HG03039 (cell line): ENCODE measurements around the gene RLIM.
"Not testable (repeated sequence)": the region's sequence is repeated elsewhere in the genome, so short reads cannot be mapped to it uniquely, and the experiment has no call there.

Source experiments
- ATAC-seq: cut with Tn5 transposase; IDR thresholded peaks from one replicate; pipeline ENCODE4 v1.9.1; 2021; ENCODE audit warnings: mild to moderate bottlenecking, moderate library complexity; ENCODE audit not compliant: unreplicated experiment

The RLIM gene

GRCh38 chrX:74614093-74614909 lies at the start of gene RLIM:
Gene RLIM (minus strand): TSS chrX:74614624. CDS start chrX:74595977, 18,647 bp downstream.
- peak; percentile 97 for ATAC-seq

GRCh38 chrX:74656079-74656745 lies 41.8 kb upstream of the RLIM start:
- no peak for ATAC-seq

- ATAC-seq = not testable (repeated sequence)
These were observed 40.5 kb upstream of the RLIM start for GRCh38 chrX:74654953-74655352.

- ATAC-seq = no peak
These were observed 22.4 kb upstream of the RLIM start for GRCh38 chrX:74636749-74637314.

- no peak for ATAC-seq
These were observed 893 bp downstream of the RLIM start for GRCh38 chrX:74613370-74614092.

- no peak for ATAC-seq
These were observed 7.6 kb downstream of the RLIM start for GRCh38 chrX:74606799-74607198.

- no peak for ATAC-seq
These were observed 8.1 kb downstream of the RLIM start for GRCh38 chrX:74606342-74606741.

- ATAC-seq = no peak
These were observed 11.4 kb downstream of the RLIM start for GRCh38 chrX:74603040-74603439.

GRCh38 chrX:74602142-74602541 lies 12.3 kb downstream of the RLIM start:
- ATAC-seq = no peak

GRCh38 chrX:74593593-74593992 lies 20.8 kb downstream of the RLIM start:
- ATAC-seq = no peak

- ATAC-seq = no peak
These were observed 28.7 kb downstream of the RLIM start for GRCh38 chrX:74585766-74586165.

GRCh38 chrX:74579597-74580198 lies 34.7 kb downstream of the RLIM start:
- ATAC-seq = no peak

GRCh38 chrX:74578137-74578536 lies 36.3 kb downstream of the RLIM start:
- ATAC-seq = no peak

- no peak for ATAC-seq
These were observed 57.0 kb downstream of the RLIM start for GRCh38 chrX:74557378-74557777.

- no peak for ATAC-seq
These were observed 62.5 kb downstream of the RLIM start for GRCh38 chrX:74551934-74552333.

GRCh38 chrX:74550295-74550802 lies 64.1 kb downstream of the RLIM start:
- no peak for ATAC-seq

- ATAC-seq = no peak
These were observed 67.4 kb downstream of the RLIM start for GRCh38 chrX:74546984-74547383.

- no peak for ATAC-seq
These were observed 68.4 kb downstream of the RLIM start for GRCh38 chrX:74545880-74546523.

GRCh38 chrX:74540635-74541249 lies 73.7 kb downstream of the RLIM start:
- ATAC-seq = no peak
